Sigmoid colon (tissue), 7 donors: Measurements from ENCODE around the gene ERAS. TPM values are rescaled to one million over a fixed set of nuclear protein-coding genes. Genes with fewer than 3 reads are reported as not detected.

Experiments
- DNase-seq: peaks from one replicate; pipeline ENCODE4 v3.0.0-alpha.2; 2019
- H3K27ac ChIP-seq, 4 donors: fragments of 200-600 bp; sonication (generic); one replicate each; pipeline ENCODE4 v1.5.1; 2016 to 2019; ENCODE audit warnings: mild to moderate bottlenecking in 1 of 4
- H3K27me3 ChIP-seq, 3 donors: fragments of 200-600 bp; sonication (generic); one replicate each; pipeline ENCODE4 v1.5.1; 2019; ENCODE audit warnings: mild to moderate bottlenecking in 1 of 3
- H3K36me3 ChIP-seq, 4 donors: fragments of 200-600 bp; sonication (generic); one replicate each; pipeline ENCODE4 v1.5.1; 2016 to 2019
- H3K4me1 ChIP-seq, 4 donors: fragments of 200-600 bp; sonication (generic); one replicate each; pipeline ENCODE4 v1.5.1; 2017 to 2019
- H3K4me3 ChIP-seq, 4 donors: fragments of 200-600 bp; sonication (generic); one replicate each; pipeline ENCODE4 v1.5.1; 2017 to 2019; ENCODE audit warnings: mild to moderate bottlenecking in 2 of 4, moderate library complexity in 1 of 4
- H3K9me3 ChIP-seq, 4 donors: fragments of 200-600 bp in 3 of 4; sonication (generic) in 3 of 4; one replicate each; pipeline versions ENCODE4 v1.5.1 to v1.6.1; 2013 to 2019
- EP300 ChIP-seq, 4 donors: sonication (generic); formaldehyde crosslinking; IDR thresholded peaks; one replicate each; pipeline ENCODE4 v1.6.1; 2017; ENCODE audit warnings: antibody characterized with exemption in 4 of 4
- POLR2A ChIP-seq, 2 donors: fragments of 450-650 bp; IDR thresholded peaks; one replicate each; pipeline ENCODE4 v1.6.1; 2016; ENCODE audit warnings: antibody characterized with exemption in 2 of 2, mild to moderate bottlenecking in 2 of 2, moderate library complexity in 2 of 2
- POLR2AphosphoS5 ChIP-seq, 4 donors: sonication (generic); formaldehyde crosslinking; IDR thresholded peaks; one replicate each; pipeline ENCODE4 v1.6.1; 2017; ENCODE audit warnings: antibody characterized with exemption in 4 of 4
- WGBS, 2 donors: extraction: QIAGEN DNeasy Blood & Tissue Kit; methylation state at CpG; one replicate each; pipeline ENCODE4 v1.1.7; 2013; 5-methylcytosine and 5-hydroxymethylcytosine counted together
- intact Hi-C: fragments of 100-400 bp; cut with DNase I; formaldehyde crosslinking; loops from one replicate; pipeline ENCODE4 v1.15.1; 2023
- polyA plus RNA-seq, 3 donors: library from polyadenylated mRNA; stranded (reverse); fragments of 200-250 nt; gene quantifications; one replicate each; pipeline ENCODE4 v1.2.3, GENCODE V29; 2013
- total RNA-seq, 4 donors: library from RNA; depleted of rRNA; stranded (reverse); fragments of >200 nt; gene quantifications; one replicate each; pipeline ENCODE4 v1.1.0, GENCODE V29; 2016
- TF ChIP-seq, protein P1 (sequence below), 4 experiments: fragments of 450-650 bp in 3 of 4; fragments of 200-600 bp in 1 of 4; IDR thresholded peaks; one replicate each; pipeline ENCODE4 v1.5.1; 2016 to 2019; ENCODE audit warnings: antibody characterized with exemption in 4 of 4, mild to moderate bottlenecking in 3 of 4, moderate library complexity in 2 of 4
- donor health status: healthy with polysubstance abuse.
- donor health status: Bipolar disorder and iron deficiency.
- donor health status: healthy.

The ERAS gene
- total and polyA plus RNA-seq, 7 donors = 0.12 TPM; not detected in 6

DNA sequence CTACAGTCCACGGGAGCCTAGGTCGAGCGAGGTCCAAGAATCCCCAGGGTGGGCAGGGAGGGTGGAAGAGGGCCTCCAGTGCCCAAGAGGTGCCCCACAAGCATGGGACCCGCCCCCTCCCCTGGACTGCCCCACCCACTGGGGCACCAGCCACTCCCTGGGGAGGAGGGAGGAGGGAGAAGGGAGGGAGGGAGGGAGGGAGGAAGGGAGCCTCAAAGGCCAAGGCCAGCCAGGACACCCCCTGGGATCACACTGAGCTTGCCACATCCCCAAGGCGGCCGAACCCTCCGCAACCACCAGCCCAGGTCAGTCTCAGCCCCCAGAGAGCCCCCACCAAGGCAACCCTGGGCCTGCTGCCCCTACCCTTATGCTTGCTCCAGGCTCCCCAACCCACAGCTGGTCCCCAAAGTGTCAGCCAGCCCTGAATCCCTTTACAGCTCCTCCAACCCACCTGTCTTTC is 39.9 kb upstream of the ERAS start, which contains the start of gene GATA1:
Gene GATA1, plus strand, starts transcription at position 250 of the 460 bp plus-strand sequence. CDS start 4,520 bp downstream, outside the sequence.
- TF ChIP-seq POLR2A (IDR thresholded peaks at IDR 0.05) (no peak), POLR2AphosphoS5 (IDR thresholded peaks at IDR 0.05) (no peak), EP300 (IDR thresholded peaks at IDR 0.05) (no peak)
- TF ChIP-seq, protein P1, sequence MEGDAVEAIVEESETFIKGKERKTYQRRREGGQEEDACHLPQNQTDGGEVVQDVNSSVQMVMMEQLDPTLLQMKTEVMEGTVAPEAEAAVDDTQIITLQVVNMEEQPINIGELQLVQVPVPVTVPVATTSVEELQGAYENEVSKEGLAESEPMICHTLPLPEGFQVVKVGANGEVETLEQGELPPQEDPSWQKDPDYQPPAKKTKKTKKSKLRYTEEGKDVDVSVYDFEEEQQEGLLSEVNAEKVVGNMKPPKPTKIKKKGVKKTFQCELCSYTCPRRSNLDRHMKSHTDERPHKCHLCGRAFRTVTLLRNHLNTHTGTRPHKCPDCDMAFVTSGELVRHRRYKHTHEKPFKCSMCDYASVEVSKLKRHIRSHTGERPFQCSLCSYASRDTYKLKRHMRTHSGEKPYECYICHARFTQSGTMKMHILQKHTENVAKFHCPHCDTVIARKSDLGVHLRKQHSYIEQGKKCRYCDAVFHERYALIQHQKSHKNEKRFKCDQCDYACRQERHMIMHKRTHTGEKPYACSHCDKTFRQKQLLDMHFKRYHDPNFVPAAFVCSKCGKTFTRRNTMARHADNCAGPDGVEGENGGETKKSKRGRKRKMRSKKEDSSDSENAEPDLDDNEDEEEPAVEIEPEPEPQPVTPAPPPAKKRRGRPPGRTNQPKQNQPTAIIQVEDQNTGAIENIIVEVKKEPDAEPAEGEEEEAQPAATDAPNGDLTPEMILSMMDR (IDR thresholded peaks at IDR 0.05) = no peak
- intact Hi-C loops = no loop called here
- Histone ChIP-seq H3K4me1 (no peaks in the 10 kb centered on the region), H3K9me3 (no peaks in the 10 kb centered on the region), H3K27me3 (no peaks in the 10 kb centered on the region), H3K27ac (no peak within 1 kb of the TSS), H3K36me3 (no peaks in the 10 kb centered on the region), H3K4me3 (no peak within 1 kb of the TSS)
- WGBS, 2 donors = 66 to 77% methylated on average over 7 of the region's 7 CpGs
- no peak for DNase-seq

DNA sequence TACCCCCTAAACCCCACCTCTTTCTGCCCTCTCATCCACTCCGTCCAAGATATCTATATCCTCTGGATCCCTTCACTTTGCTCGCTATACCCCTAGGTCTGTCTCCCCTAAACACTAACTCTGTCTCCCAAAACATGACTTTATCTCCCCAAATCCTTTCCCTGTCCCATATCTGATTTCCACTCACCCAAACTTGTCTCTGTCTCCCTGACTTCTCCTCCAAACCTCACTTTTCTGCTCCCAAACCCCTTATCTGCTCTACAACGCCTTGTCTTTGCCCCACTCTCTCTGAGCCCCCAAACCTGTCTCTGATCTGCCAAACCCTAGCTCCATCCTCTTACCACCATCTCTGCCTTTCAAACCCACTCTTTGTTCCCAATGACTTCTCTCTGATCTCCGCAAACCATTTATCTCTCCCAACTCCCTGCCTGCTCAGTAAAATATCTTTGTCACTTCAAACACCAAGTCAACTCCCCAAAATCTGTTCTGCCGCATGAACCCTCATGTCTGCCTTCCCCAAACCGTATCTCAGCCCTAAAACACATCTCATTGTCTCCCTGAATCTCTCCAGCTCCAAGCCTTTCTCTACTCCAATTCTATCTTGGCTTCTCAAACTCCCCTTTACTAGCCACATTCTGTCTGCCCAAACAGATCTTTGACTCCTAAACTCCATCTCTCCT is 39.3 kb upstream of the ERAS start:
- Histone ChIP-seq H3K27me3 (no peaks in the 10 kb centered on the region), H3K27ac (no peak overlapping the region), H3K36me3 (no peaks in the 10 kb centered on the region), H3K9me3 (no peaks in the 10 kb centered on the region), H3K4me1 (no peaks in the 10 kb centered on the region), H3K4me3 (no peak overlapping the region)
- WGBS, 2 donors = 83 to 85% methylated on average over 6 of the region's 6 CpGs
- intact Hi-C loops = no loop called here
- no peak for DNase-seq
- TF ChIP-seq EP300 (IDR thresholded peaks at IDR 0.05) (no peak), POLR2AphosphoS5 (IDR thresholded peaks at IDR 0.05) (no peak), POLR2A (IDR thresholded peaks at IDR 0.05) (no peak)
- TF ChIP-seq, protein P1 (IDR thresholded peaks at IDR 0.05) = no peak

DNA sequence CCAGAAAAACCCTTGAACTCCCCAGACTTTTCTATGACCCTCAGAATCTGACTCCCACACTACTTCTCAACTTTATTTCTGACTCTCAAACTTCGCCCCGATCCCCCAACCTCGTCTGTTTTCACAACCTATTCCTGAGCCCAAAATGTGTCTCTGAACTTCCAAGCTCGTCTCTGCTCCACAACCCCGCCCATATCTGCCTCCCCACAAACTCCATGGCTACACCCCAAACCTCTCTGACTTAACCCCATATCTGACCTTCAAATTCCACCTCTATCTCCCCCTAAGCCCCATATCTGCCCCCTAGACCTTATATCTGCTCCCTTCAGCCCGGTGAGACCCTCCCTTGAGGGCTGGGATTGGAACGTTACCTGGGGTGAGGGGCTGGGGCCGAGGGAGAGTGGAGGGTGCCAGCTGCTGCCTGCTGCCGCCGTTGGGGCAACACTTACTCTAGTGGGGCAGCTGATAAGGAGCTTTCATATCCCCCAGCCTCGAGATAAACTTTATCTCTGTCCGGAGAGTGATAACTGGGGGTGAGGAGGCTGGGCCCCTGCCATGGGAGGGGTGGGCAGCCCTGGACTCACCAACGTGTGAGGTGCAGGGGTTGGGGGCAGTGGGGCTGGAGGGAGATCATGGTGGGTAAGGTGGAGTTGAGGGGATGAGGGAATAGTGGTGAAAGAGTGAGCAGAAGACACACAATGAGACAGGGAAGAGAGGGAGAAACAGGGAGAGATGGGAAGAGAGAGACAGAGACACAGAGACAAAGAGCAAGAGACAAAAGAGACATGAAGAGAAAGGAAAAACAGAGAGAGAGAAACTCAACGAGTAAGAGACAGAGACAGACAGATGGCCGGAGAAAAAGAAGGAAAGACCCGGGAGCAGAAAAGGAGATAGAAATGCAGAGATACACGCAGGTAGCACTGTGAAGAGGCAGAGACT is 38.5 kb upstream of the ERAS start:
- DNase-seq = no peak
- H3K36me3 ChIP-seq = no peaks in the 10 kb centered on the region
- no peaks in the 10 kb centered on the region for H3K4me1 ChIP-seq
- H3K27me3 ChIP-seq = no peaks in the 10 kb centered on the region
- 61 to 73% methylated on average over 17 of the region's 17 CpGs for WGBS, 2 donors
- TF ChIP-seq POLR2AphosphoS5 (IDR thresholded peaks at IDR 0.05) (no peak), EP300 (IDR thresholded peaks at IDR 0.05) (no peak), POLR2A (IDR thresholded peaks at IDR 0.05) (no peak)
- TF ChIP-seq, protein P1 (IDR thresholded peaks at IDR 0.05) = no peak
- H3K9me3 ChIP-seq = no peaks in the 10 kb centered on the region
- no peak overlapping the region for H3K4me3 ChIP-seq
- intact Hi-C loops = no loop called here
- no peak overlapping the region for H3K27ac ChIP-seq

DNA sequence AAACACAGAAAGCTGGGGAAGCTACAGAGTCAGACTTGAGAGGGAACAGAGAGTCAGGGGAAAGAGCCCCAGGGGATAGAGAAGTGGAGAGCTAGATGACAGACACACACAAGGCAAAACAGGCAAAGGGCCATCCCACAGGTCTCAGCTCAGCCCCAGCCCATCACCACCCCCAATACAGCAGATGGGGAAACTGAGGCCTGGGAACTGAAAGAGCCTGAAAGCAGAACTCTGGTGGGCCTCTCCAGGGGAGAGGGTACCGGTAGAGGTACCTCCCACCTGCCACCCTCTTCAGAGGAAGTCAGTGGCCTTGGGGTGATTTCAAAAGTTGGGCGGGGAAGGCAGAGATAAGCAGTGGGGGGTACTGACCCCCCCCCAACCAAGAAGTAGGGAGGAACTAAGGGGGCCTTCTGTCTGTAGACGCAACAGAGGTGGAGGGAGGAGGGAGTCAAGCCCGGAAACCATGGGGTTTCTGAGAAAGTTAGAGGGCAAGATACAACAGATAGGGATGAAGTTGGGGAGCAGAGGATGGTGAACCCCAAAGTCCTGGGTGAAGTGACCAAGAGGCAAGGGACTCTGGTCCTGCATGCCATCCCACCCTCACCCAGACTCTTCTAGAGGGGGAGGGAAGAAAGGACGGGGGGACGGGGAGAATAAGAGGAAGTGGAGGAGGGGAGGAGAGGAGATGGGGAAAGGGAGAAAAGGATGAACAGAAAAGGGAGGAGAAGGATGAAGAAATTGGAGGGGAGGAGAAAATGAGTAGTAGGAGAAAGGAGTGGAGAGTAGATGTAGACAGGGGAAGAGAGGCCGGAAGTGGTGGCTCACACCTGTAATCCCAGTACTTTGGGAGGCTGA is 36.7 kb upstream of the ERAS start:
- 47 to 65% methylated on average over 7 of the region's 7 CpGs for WGBS, 2 donors

More for the DNA sequence above, 36.7 kb upstream of the ERAS start:
- H3K36me3 ChIP-seq = no peaks in the 10 kb centered on the region
- H3K9me3 ChIP-seq = no peaks in the 10 kb centered on the region
- H3K27me3 ChIP-seq = no peaks in the 10 kb centered on the region
- TF ChIP-seq POLR2AphosphoS5 (IDR thresholded peaks at IDR 0.05) = no peak
- no peak for TF ChIP-seq POLR2A (IDR thresholded peaks at IDR 0.05)
- TF ChIP-seq EP300 (IDR thresholded peaks at IDR 0.05) = no peak
- TF ChIP-seq, protein P1 (IDR thresholded peaks at IDR 0.05) = no peak
- intact Hi-C loops = no loop called here
- no peak overlapping the region for H3K4me3 ChIP-seq
- no peak overlapping the region for H3K27ac ChIP-seq
- no peak for DNase-seq
- H3K4me1 ChIP-seq = no peaks in the 10 kb centered on the region
